D721Med (cell line): ENCODE measurements around the gene CALR.

Experiments used
- DNase-seq: peaks from one replicate; pipeline ENCODE4 v3.0.0; 2011; ENCODE audit warnings: low spot score; ENCODE audit not compliant: insufficient read length
- FAIRE-seq: peaks from 2 replicates; lab custom pipeline; 2011; peaks lifted over from hg19 to GRCh38; lab: Jason Lieb, UNC
- TF ChIP-seq, protein P1 (sequence below): IDR thresholded peaks from 2 replicates; pipeline ENCODE4 v1.5.1; 2012; ENCODE audit warnings: mild to moderate bottlenecking, control low read depth; ENCODE audit not compliant: insufficient read depth; ENCODE audit errors: missing control alignments

CALR gene

DNA sequence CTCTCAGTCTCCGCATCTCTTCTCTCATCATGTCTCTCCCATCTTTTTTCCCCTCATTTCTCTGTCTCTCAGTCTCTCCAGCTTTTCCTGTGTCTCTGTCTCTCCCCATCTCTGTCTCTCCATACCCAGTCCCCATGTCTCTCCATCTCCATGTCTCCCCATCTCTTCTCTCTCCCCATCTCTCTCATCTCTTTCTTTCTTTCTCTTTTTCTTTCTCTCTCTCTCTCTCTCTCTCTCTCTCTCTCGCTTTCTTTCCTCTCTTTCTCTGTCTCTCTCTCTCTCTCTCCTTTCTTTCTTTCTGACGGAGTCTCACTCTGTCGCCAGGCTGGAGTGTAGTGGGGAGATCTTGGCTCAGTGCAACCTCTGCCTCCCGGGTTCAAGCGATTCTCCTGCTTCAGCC is 44.2 kb downstream of the CALR start:
- DNase-seq (no peak), FAIRE-seq (no peak)
- TF ChIP-seq, protein P1, sequence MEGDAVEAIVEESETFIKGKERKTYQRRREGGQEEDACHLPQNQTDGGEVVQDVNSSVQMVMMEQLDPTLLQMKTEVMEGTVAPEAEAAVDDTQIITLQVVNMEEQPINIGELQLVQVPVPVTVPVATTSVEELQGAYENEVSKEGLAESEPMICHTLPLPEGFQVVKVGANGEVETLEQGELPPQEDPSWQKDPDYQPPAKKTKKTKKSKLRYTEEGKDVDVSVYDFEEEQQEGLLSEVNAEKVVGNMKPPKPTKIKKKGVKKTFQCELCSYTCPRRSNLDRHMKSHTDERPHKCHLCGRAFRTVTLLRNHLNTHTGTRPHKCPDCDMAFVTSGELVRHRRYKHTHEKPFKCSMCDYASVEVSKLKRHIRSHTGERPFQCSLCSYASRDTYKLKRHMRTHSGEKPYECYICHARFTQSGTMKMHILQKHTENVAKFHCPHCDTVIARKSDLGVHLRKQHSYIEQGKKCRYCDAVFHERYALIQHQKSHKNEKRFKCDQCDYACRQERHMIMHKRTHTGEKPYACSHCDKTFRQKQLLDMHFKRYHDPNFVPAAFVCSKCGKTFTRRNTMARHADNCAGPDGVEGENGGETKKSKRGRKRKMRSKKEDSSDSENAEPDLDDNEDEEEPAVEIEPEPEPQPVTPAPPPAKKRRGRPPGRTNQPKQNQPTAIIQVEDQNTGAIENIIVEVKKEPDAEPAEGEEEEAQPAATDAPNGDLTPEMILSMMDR, result no peak

DNA sequence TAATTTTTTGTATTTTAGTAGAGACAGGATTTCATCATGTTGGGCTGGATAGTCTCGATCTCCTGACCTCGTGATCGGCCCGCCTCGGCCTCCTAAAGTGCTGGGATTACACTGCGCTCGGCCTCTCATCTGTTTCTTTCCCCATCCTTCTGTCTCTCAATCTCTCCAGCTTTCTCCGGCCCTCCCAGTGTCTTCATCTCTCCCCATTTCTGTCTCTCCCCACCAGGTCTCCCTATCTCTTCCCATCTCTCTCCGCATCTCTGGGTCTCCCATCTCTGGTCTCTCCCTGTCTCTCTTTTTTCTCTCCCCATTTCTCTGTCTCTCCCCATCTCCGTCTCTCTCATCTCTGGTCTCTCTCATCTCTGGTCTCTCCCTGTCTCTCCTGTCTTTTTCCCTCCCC is 44.7 kb downstream of the CALR start:
- FAIRE-seq (no peak), DNase-seq (no peak)
- TF ChIP-seq, protein P1, result no peak

DNA sequence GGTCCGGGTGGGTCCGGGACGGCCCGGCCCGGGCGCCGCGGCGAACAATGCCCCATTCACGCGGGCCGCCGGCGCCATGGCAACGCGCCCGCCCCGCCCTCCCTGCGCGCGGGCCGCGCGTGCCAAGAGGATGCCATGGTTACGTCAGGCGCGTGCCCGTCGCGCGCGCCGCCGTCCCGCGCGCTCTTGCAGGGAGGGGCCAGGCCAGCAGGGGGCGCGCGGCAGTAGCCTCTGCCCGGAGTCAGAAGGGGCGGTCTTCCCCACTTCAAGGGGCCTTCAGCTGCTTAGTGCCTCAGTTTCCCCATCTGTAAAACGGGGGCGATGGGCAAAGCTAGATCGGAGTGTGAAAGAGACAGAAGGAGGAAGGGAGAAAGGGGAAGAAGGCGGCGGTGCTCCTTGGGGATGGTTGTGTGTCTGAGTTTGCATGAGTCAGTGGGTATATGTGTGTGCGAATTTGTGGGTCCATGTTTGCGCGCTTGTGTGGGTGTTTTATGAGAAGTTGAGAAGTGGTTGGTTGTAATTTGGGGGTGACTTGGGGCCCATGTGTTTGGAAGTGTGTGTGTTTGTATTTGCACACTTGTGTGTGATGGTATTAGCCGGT is 45.2 kb downstream of the CALR start:
- TF ChIP-seq, protein P1, result peak; percentile 82
- DNase-seq, result peak; percentile 85
- FAIRE-seq, result no peak

DNA sequence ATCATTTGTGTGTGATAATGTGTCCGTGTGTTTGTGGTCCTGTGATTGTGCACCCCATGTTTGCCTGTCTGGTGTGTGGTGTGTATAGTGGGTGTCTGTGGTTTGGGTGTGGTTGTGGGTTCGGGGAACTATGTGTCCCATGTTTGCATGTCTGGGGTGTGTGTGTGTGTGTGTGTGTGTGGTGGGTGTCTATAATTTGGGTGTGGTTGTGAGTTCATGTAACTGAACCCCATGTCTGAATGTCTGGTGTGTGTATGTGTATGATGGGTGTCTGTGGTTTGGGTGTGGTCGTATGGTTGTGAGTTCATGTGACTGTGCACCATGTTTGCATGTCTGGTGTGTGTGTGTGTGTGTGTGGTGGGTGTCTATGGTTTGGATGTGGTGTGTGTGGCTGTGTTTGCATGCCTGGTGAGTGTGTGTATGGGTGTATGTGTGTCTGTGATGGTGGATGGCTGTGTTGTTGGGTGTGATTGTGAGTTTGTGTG is 45.8 kb downstream of the CALR start:
- TF ChIP-seq, protein P1, result no peak
- FAIRE-seq (no peak), DNase-seq (no peak)

DNA sequence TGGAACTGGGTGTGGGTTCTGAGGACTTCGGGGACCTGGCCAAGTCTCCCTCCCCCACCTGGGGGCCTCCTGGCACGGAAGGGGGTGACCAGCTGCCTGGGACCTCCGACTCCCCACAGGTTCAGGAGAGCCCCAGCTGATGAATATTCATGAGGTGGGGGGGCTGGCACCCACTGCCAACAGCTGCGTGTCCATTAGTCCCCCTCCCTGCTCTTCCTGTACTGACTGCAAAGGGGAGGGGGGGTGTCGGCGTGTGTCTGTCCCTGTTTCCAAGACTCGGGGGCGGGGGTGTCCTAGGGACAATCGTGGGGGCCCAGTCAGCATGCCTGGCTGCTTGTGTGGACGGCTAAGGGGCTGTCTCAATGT is 46.3 kb downstream of the CALR start:
- no peak for FAIRE-seq
- no peak for DNase-seq
- TF ChIP-seq, protein P1, result no peak

DNA sequence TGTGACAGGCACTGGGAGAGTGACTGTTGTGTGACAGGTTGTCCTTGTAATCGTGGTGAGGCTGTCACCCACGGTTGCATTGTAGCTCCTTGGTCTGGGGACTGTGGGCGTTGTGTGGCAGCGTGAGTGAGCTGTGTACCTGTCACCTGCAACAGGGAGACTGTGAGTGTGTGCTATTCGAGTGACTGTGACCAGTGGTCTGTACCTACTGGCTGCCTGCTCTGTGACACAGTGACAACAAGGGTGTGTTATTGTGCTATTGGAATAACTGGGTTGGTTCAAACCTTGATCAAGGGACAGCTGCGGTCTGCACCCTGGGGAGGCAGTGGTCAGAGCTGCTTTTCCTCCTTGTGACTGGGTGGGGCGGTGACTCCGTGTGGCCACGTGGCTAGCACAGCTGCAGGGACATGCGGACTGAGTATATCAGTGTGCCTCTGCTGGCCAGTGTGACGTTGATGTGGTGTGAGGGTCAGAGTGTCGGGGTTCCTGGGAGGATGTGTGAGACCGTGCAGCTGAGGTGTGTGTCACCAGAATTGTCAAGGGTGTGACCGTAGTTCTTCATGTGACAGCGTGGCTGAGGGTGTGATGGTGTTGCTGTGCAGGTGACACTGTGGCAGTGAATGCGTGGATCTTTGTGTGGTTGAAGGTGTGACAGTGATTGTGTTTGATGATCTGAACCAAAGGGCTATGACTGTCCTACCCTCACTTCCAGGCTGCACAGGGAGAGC is 46.8 kb downstream of the CALR start:
- TF ChIP-seq, protein P1, result no peak
- DNase-seq, result no peak
- FAIRE-seq, result no peak

DNA sequence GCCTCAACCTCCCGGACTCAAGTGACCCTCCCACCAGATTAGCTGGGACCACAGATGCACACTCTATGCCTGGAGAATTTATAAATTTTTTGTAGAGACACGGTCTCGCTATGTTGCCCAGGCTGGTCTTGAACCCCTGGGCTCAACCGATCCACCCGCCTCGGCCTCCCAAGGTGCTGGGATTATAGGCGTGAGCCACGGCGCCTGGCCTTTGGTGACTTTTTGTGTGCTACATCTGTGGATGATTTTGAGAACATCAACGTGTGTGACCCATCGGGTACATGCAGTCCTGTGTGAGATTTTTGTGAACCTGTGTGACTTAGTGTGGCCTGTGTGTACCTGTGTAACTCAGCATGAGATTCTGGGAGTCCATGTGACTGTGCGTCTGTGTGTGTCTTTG is 48.3 kb downstream of the CALR start:
- DNase-seq (no peak), FAIRE-seq (no peak)
- TF ChIP-seq, protein P1, result no peak
